Activated CD4-positive, alpha-beta T cell treated with anti-CD3 and anti-CD28 coated beads, Interleukin-2, amount 50 U/mL, for 16 hours (primary cell): Measurements from ENCODE around the gene ARPIN.
"Not testable (repeated sequence)": the region's sequence is repeated elsewhere in the genome, so short reads cannot be mapped to it uniquely, and the experiment has no call there.

Experiments used
- DNase-seq: peaks from one replicate; pipeline ENCODE4 v3.0.0-alpha.2; 2020

The ARPIN gene

GRCh38 chr15:89912674-89913396 lies at the start of gene ARPIN:
Gene ARPIN (minus strand): TSS chr15:89912952. CDS start chr15:89912835, 117 bp downstream.
- DNase-seq: no peak

GRCh38 chr15:89958107-89958805 lies 45.5 kb upstream of the ARPIN start:
- DNase-seq: no peak

- not testable (repeated sequence) for DNase-seq
Measured at GRCh38 chr15:89955449-89955998, 42.8 kb upstream of the ARPIN start.

- DNase-seq: no peak
Measured at GRCh38 chr15:89954541-89954940, 41.8 kb upstream of the ARPIN start.

- no peak for DNase-seq
Measured at GRCh38 chr15:89948796-89949195, 36.0 kb upstream of the ARPIN start.

- DNase-seq: no peak
Measured at GRCh38 chr15:89947385-89947784, 34.6 kb upstream of the ARPIN start.

- no peak for DNase-seq
Measured at GRCh38 chr15:89946681-89947299, 34.0 kb upstream of the ARPIN start.

- DNase-seq: not testable (repeated sequence)
Measured at GRCh38 chr15:89943721-89944120, 31.0 kb upstream of the ARPIN start.

GRCh38 chr15:89939910-89940309 lies 27.2 kb upstream of the ARPIN start:
- DNase-seq: no peak

- not testable (repeated sequence) for DNase-seq
Measured at GRCh38 chr15:89939377-89939776, 26.6 kb upstream of the ARPIN start.

- no peak for DNase-seq
Measured at GRCh38 chr15:89937365-89938350, 24.9 kb upstream of the ARPIN start.

- no peak for DNase-seq
Measured at GRCh38 chr15:89936786-89937265, 24.1 kb upstream of the ARPIN start.

- peak; percentile 12 for DNase-seq
Measured at GRCh38 chr15:89936051-89936785, 23.5 kb upstream of the ARPIN start.

GRCh38 chr15:89932880-89933279 lies 20.1 kb upstream of the ARPIN start:
- DNase-seq: no peak

- DNase-seq: no peak
Measured at GRCh38 chr15:89928421-89928820, 15.7 kb upstream of the ARPIN start.

- no peak for DNase-seq
Measured at GRCh38 chr15:89926158-89926557, 13.4 kb upstream of the ARPIN start.

GRCh38 chr15:89917442-89918101 lies 4.8 kb upstream of the ARPIN start:
- no peak for DNase-seq

GRCh38 chr15:89916660-89917059 lies 3.9 kb upstream of the ARPIN start:
- DNase-seq: no peak

- DNase-seq: no peak
Measured at GRCh38 chr15:89912145-89912673, 543 bp downstream of the ARPIN start.

- DNase-seq: no peak
Measured at GRCh38 chr15:89910891-89911626, 1.7 kb downstream of the ARPIN start.
